NT2/D1 (cell line): ENCODE data around the gene TMPRSS12.

Source experiments
- SUZ12 ChIP-seq: IDR thresholded peaks from 2 replicates; pipeline ENCODE4 v1.6.1; 2011; ENCODE audit not compliant: insufficient read length, insufficient read depth; ENCODE audit errors: extremely low read depth
- YY1 ChIP-seq: IDR thresholded peaks from 2 replicates; pipeline ENCODE4 v1.6.1; 2011; ENCODE audit not compliant: insufficient read length, insufficient read depth
- ZNF274 ChIP-seq: IDR thresholded peaks from 2 replicates; pipeline ENCODE4 v1.6.1; 2011; ENCODE audit warnings: mild to moderate bottlenecking, low read depth, low read length

DNA sequence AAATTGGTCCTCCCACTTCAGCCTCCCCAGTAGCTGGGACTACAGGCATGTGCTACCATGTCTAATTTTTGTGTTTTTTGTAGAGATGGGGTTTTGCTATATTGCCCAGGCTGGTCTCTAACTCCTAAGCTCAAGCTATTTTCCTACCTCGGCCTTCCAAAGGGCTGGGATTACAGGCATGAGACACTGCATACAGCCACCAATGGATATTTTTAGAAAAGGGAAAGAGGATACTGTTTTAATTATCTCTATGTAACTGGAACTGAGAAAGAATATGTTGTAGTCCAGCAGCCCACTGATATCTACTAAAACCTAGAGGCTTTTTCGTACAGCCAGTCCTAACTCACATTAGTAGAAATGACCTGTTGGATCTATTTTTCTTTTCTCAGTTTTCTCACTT is 6.2 kb downstream of the TMPRSS12 start:
- TF ChIP-seq ZNF274 (no peak), YY1 (no peak), SUZ12 (no peak)
